Endothelial cell of coronary artery (primary cell): ENCODE measurements around the gene TMEM107. TPM values are rescaled to one million over a fixed set of nuclear protein-coding genes. Genes with fewer than 3 reads are reported as not detected.

ENCODE experiments used
- total RNA-seq: library from RNA; depleted of rRNA; stranded (reverse); fragments of >200 nt; gene quantifications from 2 replicates; pipeline ENCODE4 v1.2.3, GENCODE V29; 2014

TMEM107 gene
- total RNA-seq: 11.6 and 26.7 TPM in 2 replicates

GRCh38 chr17:8176197-8176940 lies at the start of gene TMEM107:
TMEM107 (minus strand) TSS chr17:8176380; CDS start chr17:8176286, 94 bp downstream.

GRCh38 chr17:8209907-8210760 lies 34.0 kb upstream of the TMEM107 start, which contains the start of gene AURKB:
AURKB (minus strand) TSS chr17:8210575; CDS start chr17:8210224, 351 bp downstream.

GRCh38 chr17:8189711-8190477 lies 13.7 kb upstream of the TMEM107 start, which contains the start of gene BORCS6:
BORCS6 (minus strand) TSS chr17:8190180; CDS start chr17:8190140, 40 bp downstream.

GRCh38 chr17:8162233-8162996 lies 13.8 kb downstream of the TMEM107 start, which contains the start of gene VAMP2:
VAMP2 (minus strand) TSS chr17:8162948; CDS start chr17:8162879, 69 bp downstream.

GRCh38 chr17:8152112-8152775 lies 23.9 kb downstream of the TMEM107 start, which contains the start of gene PER1:
PER1 (minus strand) TSS chr17:8152404; CDS start chr17:8150706, 1,698 bp downstream.

GRCh38 chr17:8123695-8124349 lies 52.4 kb downstream of the TMEM107 start, which contains the start of gene HES7:
HES7 (minus strand) TSS chr17:8124106; CDS start chr17:8124084, 22 bp downstream.

Other genes starting within 250 kb of the TMEM107 start
- gene KCNAB3, start 246.5 kb downstream of the TMEM107 start, total RNA-seq: 0.19 and 0.27 TPM in 2 replicates
- 47.9 and 49.0 TPM in 2 replicates for gene TRAPPC1, start 244.4 kb downstream of the TMEM107 start, total RNA-seq
- 16.8 and 19.3 TPM in 2 replicates for gene CNTROB, start 244.2 kb downstream of the TMEM107 start, total RNA-seq
- gene GUCY2D, start 173.8 kb downstream of the TMEM107 start, total RNA-seq: not detected in 2 replicates
- gene ALOX15B, start 137.3 kb downstream of the TMEM107 start, total RNA-seq: 0.19 TPM in 1 of 2 replicates, not detected in the other
- not detected in 2 replicates for gene ALOX12B, start 88.7 kb downstream of the TMEM107 start, total RNA-seq
- not detected in 2 replicates for gene ALOXE3, start 57.9 kb downstream of the TMEM107 start, total RNA-seq
- 0.09 TPM in 2 replicates for gene HES7, start 52.3 kb downstream of the TMEM107 start, total RNA-seq
- gene PER1, start 24.0 kb downstream of the TMEM107 start, total RNA-seq: 5.0 and 14.2 TPM in 2 replicates
- 3.0 and 5.7 TPM in 2 replicates for gene VAMP2, start 13.4 kb downstream of the TMEM107 start, total RNA-seq
- gene BORCS6, start 13.8 kb upstream of the TMEM107 start, total RNA-seq: 8.1 and 8.6 TPM in 2 replicates
- gene AURKB, start 34.2 kb upstream of the TMEM107 start, total RNA-seq: 16.0 and 35.2 TPM in 2 replicates
- 4.5 and 7.3 TPM in 2 replicates for gene CTC1, start 71.7 kb upstream of the TMEM107 start, total RNA-seq
- 26.0 and 33.6 TPM in 2 replicates for gene PFAS, start 72.9 kb upstream of the TMEM107 start, total RNA-seq
- 9.8 and 13.9 TPM in 2 replicates for gene RANGRF, start 112.3 kb upstream of the TMEM107 start, total RNA-seq
- gene SLC25A35, start 119.0 kb upstream of the TMEM107 start, total RNA-seq: 0.45 and 0.47 TPM in 2 replicates
- 14.8 and 16.3 TPM in 2 replicates for gene ARHGEF15, start 133.9 kb upstream of the TMEM107 start, total RNA-seq
- gene ODF4, start 163.5 kb upstream of the TMEM107 start, total RNA-seq: not detected in 2 replicates
- 4,291 and 4,698 TPM in 2 replicates for gene RPL26, start 206.8 kb upstream of the TMEM107 start, total RNA-seq
- not detected in 2 replicates for gene RNF222, start 221.4 kb upstream of the TMEM107 start, total RNA-seq